Ishikawa (cell line): ENCODE data around the gene C2orf81.

ENCODE experiments used
- CEBPB ChIP-seq: IDR thresholded peaks from 2 replicates; pipeline ENCODE4 v1.6.1; 2012
- RAD21 ChIP-seq: IDR thresholded peaks from 2 replicates; pipeline ENCODE4 v1.6.1; 2012; ENCODE audit warnings: low read depth

DNA sequence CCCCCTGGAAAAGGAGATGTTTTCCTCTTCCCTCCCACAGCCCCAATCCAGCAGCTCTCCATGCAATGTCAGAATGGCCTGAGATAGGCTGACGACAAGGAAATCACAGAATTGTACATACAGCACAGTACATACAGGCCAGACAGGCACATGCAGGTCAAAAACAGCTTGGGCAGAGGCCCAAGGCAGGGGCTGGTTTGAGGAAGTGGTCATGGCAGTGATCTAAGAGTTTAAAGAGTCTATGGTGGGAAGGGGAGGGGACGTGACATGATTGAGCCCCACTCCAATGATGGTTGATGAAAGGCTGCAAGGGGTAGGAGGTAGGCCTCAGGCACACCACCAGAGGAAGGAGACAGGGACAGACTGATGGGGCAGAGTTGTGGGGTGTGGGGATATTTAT lies 45.6 kb downstream of the C2orf81 start:
- no peak for TF ChIP-seq RAD21
- no peak for TF ChIP-seq CEBPB
